PC-3 (cell line): ENCODE measurements around the gene C11orf97.
"Not testable (repeated sequence)": the region's sequence is repeated elsewhere in the genome, so short reads cannot be mapped to it uniquely, and the experiment has no call there.

Experiments used
- CTCF ChIP-seq: fragments of 300-600 bp; sonication (generic); conservative IDR thresholded peaks from 2 replicates; pipeline ENCODE4 v1.5.1; 2017; ENCODE audit warnings: antibody characterized with exemption, low read depth, mild to moderate bottlenecking, low read length
- EZH2 ChIP-seq: fragments of 300-600 bp; sonication (generic); IDR thresholded peaks from one replicate; pipeline ENCODE4 v1.6.1; 2017; ENCODE audit warnings: antibody characterized with exemption, mild to moderate bottlenecking, low read length; ENCODE audit not compliant: unreplicated experiment
- EZH2phosphoT487 ChIP-seq: fragments of 300-600 bp; sonication (generic); IDR thresholded peaks from 2 replicates; pipeline ENCODE4 v1.6.1; 2018; ENCODE audit warnings: mild to moderate bottlenecking, antibody characterized with exemption, low read length, borderline replicate concordance

GRCh38 chr11:94572975-94573374, 60.7 kb downstream of the C11orf97 start:
- TF ChIP-seq CTCF, EZH2, EZH2phosphoT487: not testable (repeated sequence)
